HFFc6 (cell line): ENCODE measurements around the gene SLC6A7. TPM values are rescaled to one million over a fixed set of nuclear protein-coding genes. Genes with fewer than 3 reads are reported as not detected.
A peak's percentile ranks its signal among the peaks of the same experiment; 100 is the strongest.

Source experiments
- DNase-seq: peaks from one replicate; pipeline ENCODE4 v3.0.0-alpha.2; 2018
- H3K27ac Mint-ChIP-seq: 2 replicates; pipeline ENCODE4 v1.8.0; 2020; ENCODE audit warnings: mild to moderate bottlenecking, mixed read lengths
- H3K27me3 Mint-ChIP-seq: 2 replicates; pipeline ENCODE4 v1.8.0; 2021; ENCODE audit warnings: mild to moderate bottlenecking, moderate library complexity, mixed read lengths; ENCODE audit not compliant: insufficient read depth
- H3K36me3 Mint-ChIP-seq: 2 replicates; pipeline ENCODE4 v1.8.0; 2021; ENCODE audit warnings: low read depth, mixed read lengths
- H3K4me1 Mint-ChIP-seq: 2 replicates; pipeline ENCODE4 v1.8.0; 2020; ENCODE audit warnings: low read depth, mixed read lengths
- H3K4me3 Mint-ChIP-seq: 2 replicates; pipeline ENCODE4 v1.8.0; 2020; ENCODE audit warnings: mild to moderate bottlenecking, moderate library complexity, mixed read lengths
- H3K9me3 Mint-ChIP-seq: 2 replicates; pipeline ENCODE4 v1.8.0; 2020; ENCODE audit warnings: mild to moderate bottlenecking, mixed read lengths
- CTCF ChIP-seq: fragments of 200-600 bp; sonication (generic); IDR thresholded peaks from 2 replicates; pipeline ENCODE4 v1.5.0; 2021; ENCODE audit warnings: antibody characterized with exemption, mild to moderate bottlenecking
- total RNA-seq, 6 experiments: library from RNA; stranded (reverse); fragmentation: NEBNext Ultra II Directional; extraction: Animal tissue kit (Norgen Biotek cat#: 25700); gene quantifications; 2 replicates in 1 of 6; 3 replicates in 5 of 6; pipeline ENCODE4 v1.2.3, GENCODE V29; 2021

Gene SLC6A7
- total RNA-seq, 6 experiments from 2014 or later: not detected

GRCh38 chr5:150157168-150157567 is 32.7 kb upstream of the SLC6A7 start:
- DNase-seq: no peak
- Mint-ChIP-seq H3K4me3 (peak overlapping the region; percentile 54; the same call in 1 of the 2 replicates), H3K27me3 (peaks cover 5% of the 10 kb centered on the region; the same call in 1 of the 2 replicates), H3K4me1 (peaks cover 82% of the 10 kb centered on the region), H3K36me3 (peaks cover 24% of the 10 kb centered on the region), H3K27ac (peak overlapping the region; percentile 85), H3K9me3 (no peaks in the 10 kb centered on the region)
- TF ChIP-seq CTCF: no peak

- H3K27ac Mint-ChIP-seq: peak overlapping the region; percentile 85
- peaks cover 18% of the 10 kb centered on the region for H3K36me3 Mint-ChIP-seq
- H3K4me3 Mint-ChIP-seq: peak overlapping the region; percentile 30; the same call in 1 of the 2 replicates
- H3K27me3 Mint-ChIP-seq: peaks cover 5% of the 10 kb centered on the region; the same call in 1 of the 2 replicates
- peaks cover 76% of the 10 kb centered on the region for H3K4me1 Mint-ChIP-seq
- TF ChIP-seq CTCF: no peak
- H3K9me3 Mint-ChIP-seq: no peaks in the 10 kb centered on the region
- DNase-seq: no peak
Measured at GRCh38 chr5:150158170-150158949, 31.5 kb upstream of the SLC6A7 start.

GRCh38 chr5:150159031-150159430 is 30.8 kb upstream of the SLC6A7 start:
- Mint-ChIP-seq H3K36me3 (peaks cover 11% of the 10 kb centered on the region), H3K4me1 (peaks cover 76% of the 10 kb centered on the region), H3K27ac (peak overlapping the region; percentile 85), H3K27me3 (peaks cover 5% of the 10 kb centered on the region; the same call in 1 of the 2 replicates), H3K4me3 (no peak overlapping the region; the same call in 1 of the 2 replicates), H3K9me3 (no peaks in the 10 kb centered on the region)
- no peak for DNase-seq
- TF ChIP-seq CTCF: no peak

- TF ChIP-seq CTCF: no peak
- Mint-ChIP-seq H3K27ac (peak overlapping the region; percentile 85), H3K27me3 (peaks cover 5% of the 10 kb centered on the region; the same call in 1 of the 2 replicates), H3K4me3 (no peak overlapping the region), H3K4me1 (peaks cover 79% of the 10 kb centered on the region), H3K36me3 (peaks cover 5% of the 10 kb centered on the region; the same call in 1 of the 2 replicates), H3K9me3 (no peaks in the 10 kb centered on the region)
- no peak for DNase-seq
Measured at GRCh38 chr5:150159741-150160179, 30.1 kb upstream of the SLC6A7 start.

- DNase-seq: no peak
Measured at GRCh38 chr5:150160448-150161081, 29.3 kb upstream of the SLC6A7 start.

More at GRCh38 chr5:150160448-150161081, 29.3 kb upstream of the SLC6A7 start:
- no peak for TF ChIP-seq CTCF
- Mint-ChIP-seq H3K36me3 (no peaks in the 10 kb centered on the region), H3K27ac (peak overlapping the region; percentile 85), H3K4me1 (peaks cover 82% of the 10 kb centered on the region), H3K9me3 (no peaks in the 10 kb centered on the region), H3K4me3 (no peak overlapping the region), H3K27me3 (peaks cover 5% of the 10 kb centered on the region; the same call in 1 of the 2 replicates)
